HepG2 (cell line): ENCODE data around the gene NEK5. TPM values are rescaled to one million over a fixed set of nuclear protein-coding genes. Genes with fewer than 3 reads are reported as not detected.
A peak's percentile ranks its signal among the peaks of the same experiment; 100 is the strongest.

ENCODE experiments used
- GATA4 ChIP-seq: sonication (generic); IDR thresholded peaks from 2 replicates; pipeline ENCODE4 v1.6.1; 2016; ENCODE audit warnings: antibody characterized with exemption, low read depth, borderline replicate concordance
- HOXA3 ChIP-seq: sonication (generic); formaldehyde crosslinking; IDR thresholded peaks from 2 replicates; pipeline ENCODE4 v1.5.0; 2020; ENCODE audit warnings: missing genetic modification reagents
- KMT2B ChIP-seq: IDR thresholded peaks from 2 replicates; pipeline ENCODE4 v1.6.1; 2016; ENCODE audit warnings: missing genetic modification reagents, missing compliant biosample characterization
- NFIC ChIP-seq: IDR thresholded peaks from 2 replicates; pipeline ENCODE4 v1.6.1; 2012; ENCODE audit warnings: mild to moderate bottlenecking, low read length, inconsistent platforms
- NR2F6 ChIP-seq, 2 experiments: IDR thresholded peaks; 2 replicates each; pipeline ENCODE4 v1.6.1; 2016; ENCODE audit warnings: antibody characterized with exemption in 1 of 2, mild to moderate bottlenecking in 1 of 2
- PLRG1 ChIP-seq: fragments of 450-650 bp; conservative IDR thresholded peaks from 2 replicates; pipeline ENCODE4 v1.6.1; 2016
- POLR2AphosphoS5 ChIP-seq: IDR thresholded peaks from 2 replicates; pipeline ENCODE4 v1.6.1; 2012; ENCODE audit warnings: low read depth, low read length
- REXO4 ChIP-seq: sonication (generic); formaldehyde crosslinking; IDR thresholded peaks from 2 replicates; pipeline ENCODE4 v1.8.0; 2022; ENCODE audit warnings: missing genetic modification reagents, mild to moderate bottlenecking, borderline replicate concordance
- SMAD3 ChIP-seq: sonication (generic); formaldehyde crosslinking; IDR thresholded peaks from 2 replicates; pipeline ENCODE4 v1.4.0; 2020; ENCODE audit warnings: missing genetic modification reagents
- SMARCE1 ChIP-seq: fragments of 450-650 bp; IDR thresholded peaks from 2 replicates; pipeline ENCODE4 v1.6.1; 2017; ENCODE audit warnings: borderline replicate concordance
- STAT5B ChIP-seq: sonication (generic); formaldehyde crosslinking; IDR thresholded peaks from 2 replicates; pipeline ENCODE4 v1.4.0; 2020; ENCODE audit warnings: missing genetic modification reagents
- ZNF205 ChIP-seq: IDR thresholded peaks from 2 replicates; pipeline ENCODE4 v1.6.1; 2018; ENCODE audit warnings: missing biosample characterization, missing genetic modification reagents
- ZNF263 ChIP-seq: sonication (generic); formaldehyde crosslinking; IDR thresholded peaks from 2 replicates; pipeline ENCODE4 v1.4.0; 2020; ENCODE audit warnings: missing genetic modification reagents
- ZNF326 ChIP-seq: sonication (generic); formaldehyde crosslinking; IDR thresholded peaks from 2 replicates; pipeline ENCODE4 v1.4.0; 2020; ENCODE audit warnings: missing genetic modification reagents, borderline replicate concordance
- ZNF562 ChIP-seq: sonication (generic); formaldehyde crosslinking; IDR thresholded peaks from 2 replicates; pipeline ENCODE4 v1.8.0; 2022; ENCODE audit warnings: missing genetic modification reagents, borderline replicate concordance
- polyA plus RNA-seq, 8 experiments: library from polyadenylated mRNA; depleted of rRNA in 3 of 8; stranded (reverse) in 7 of 8; unstranded in 1 of 8; fragments of >200 nt; fragmentation: Illumina TruSeq in 4 of 8; extraction: Trizol in 4 of 8; gene quantifications; 2 replicates each; pipeline versions ENCODE4 v1.2.1 to v1.2.3, GENCODE V29; 2011 to 2016; ENCODE audit warnings: low read depth in 4 of 8, missing spikeins in 1 of 8, mixed read lengths in 1 of 8; ENCODE audit not compliant: insufficient read depth in 1 of 8
- total RNA-seq, 5 experiments: library from RNA; depleted of rRNA; stranded (reverse); fragments of >200 nt; fragmentation: Illumina TruSeq; extraction: Trizol; gene quantifications; 2 replicates each; pipeline ENCODE4 v1.2.3, GENCODE V29; 2016; ENCODE audit warnings: low read depth in 1 of 5
- TF ChIP-seq, protein P1 (sequence below): sonication (generic); formaldehyde crosslinking; IDR thresholded peaks from 2 replicates; pipeline ENCODE4 v1.8.1; 2023; ENCODE audit warnings: missing genetic modification reagents, inconsistent platforms, borderline replicate concordance
- TF ChIP-seq, protein P2 (sequence below): sonication (generic); formaldehyde crosslinking; conservative IDR thresholded peaks from 2 replicates; pipeline ENCODE4 v1.8.0; 2022; ENCODE audit warnings: low read depth, missing genetic modification reagents
- TF ChIP-seq, protein P3 (sequence below), 2 experiments: sonication (generic) in 1 of 2; formaldehyde crosslinking in 1 of 2; IDR thresholded peaks; 2 replicates each; pipeline versions ENCODE4 v1.4.0 to v1.6.1; 2018 to 2020; ENCODE audit warnings: missing genetic modification reagents in 2 of 2, borderline replicate concordance in 1 of 2, low read depth in 1 of 2, mild to moderate bottlenecking in 1 of 2, missing biosample characterization in 1 of 2
- TF ChIP-seq, protein P4 (sequence below): conservative IDR thresholded peaks from 2 replicates; pipeline ENCODE4 v1.6.1; 2018; ENCODE audit warnings: missing genetic modification reagents
- TF ChIP-seq, protein P5 (sequence below): IDR thresholded peaks from 2 replicates; pipeline ENCODE4 v1.6.1; 2016; ENCODE audit warnings: low read depth
- TF ChIP-seq, protein P6 (sequence below): sonication (generic); formaldehyde crosslinking; IDR thresholded peaks from 2 replicates; pipeline ENCODE4 v1.5.0; 2020; ENCODE audit warnings: missing genetic modification reagents

NEK5 gene
- total and polyA plus RNA-seq, 2 of the 13 experiments (the other 11 are each of a cell fraction or from before 2014, with no cell fraction given), result 0.12 to 0.22 TPM

DNA sequence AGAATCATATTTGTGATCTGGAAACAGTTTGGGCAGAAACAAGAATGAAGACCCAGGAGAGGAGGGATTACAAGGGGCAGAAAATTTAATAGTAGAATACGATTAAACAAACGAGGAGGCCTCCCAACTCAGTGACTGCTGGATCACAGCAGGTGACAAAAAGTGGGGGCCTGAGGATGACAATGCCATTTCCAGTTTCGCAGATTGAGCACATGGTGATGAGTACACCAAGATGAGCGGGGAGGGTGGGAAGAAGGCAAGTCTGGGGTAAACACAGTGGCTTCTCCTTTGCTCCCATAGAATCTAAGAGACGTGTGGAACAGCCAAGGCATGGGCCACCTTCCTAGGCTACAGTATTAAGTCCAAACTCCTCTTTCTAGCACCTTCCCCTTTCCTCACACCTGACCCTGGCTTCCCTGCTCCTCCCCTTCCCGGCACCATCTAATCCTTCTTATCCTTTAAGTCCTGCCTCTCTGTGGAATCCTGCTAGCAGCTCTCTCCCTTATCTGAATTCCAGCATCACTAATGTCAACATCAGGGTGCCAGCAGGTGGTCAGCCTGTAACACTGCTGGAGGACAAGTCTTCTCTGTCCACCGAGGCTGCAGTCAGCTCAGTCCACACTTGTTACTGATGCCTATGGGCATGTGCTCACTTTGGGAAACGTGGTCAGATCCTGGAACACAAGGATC is 131.1 kb downstream of the NEK5 start (continued):
- TF ChIP-seq, protein P1, sequence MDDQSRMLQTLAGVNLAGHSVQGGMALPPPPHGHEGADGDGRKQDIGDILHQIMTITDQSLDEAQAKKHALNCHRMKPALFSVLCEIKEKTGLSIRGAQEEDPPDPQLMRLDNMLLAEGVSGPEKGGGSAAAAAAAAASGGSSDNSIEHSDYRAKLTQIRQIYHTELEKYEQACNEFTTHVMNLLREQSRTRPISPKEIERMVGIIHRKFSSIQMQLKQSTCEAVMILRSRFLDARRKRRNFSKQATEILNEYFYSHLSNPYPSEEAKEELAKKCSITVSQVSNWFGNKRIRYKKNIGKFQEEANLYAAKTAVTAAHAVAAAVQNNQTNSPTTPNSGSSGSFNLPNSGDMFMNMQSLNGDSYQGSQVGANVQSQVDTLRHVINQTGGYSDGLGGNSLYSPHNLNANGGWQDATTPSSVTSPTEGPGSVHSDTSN (CRISPR knock-in tag), result no peak
- TF ChIP-seq GATA4, result peak; percentile 94
- peak; percentile 69; the same call in 1 of the 2 replicates for TF ChIP-seq HOXA3 (CRISPR knock-in tag)
- no peak for TF ChIP-seq ZNF326
- TF ChIP-seq, protein P2, sequence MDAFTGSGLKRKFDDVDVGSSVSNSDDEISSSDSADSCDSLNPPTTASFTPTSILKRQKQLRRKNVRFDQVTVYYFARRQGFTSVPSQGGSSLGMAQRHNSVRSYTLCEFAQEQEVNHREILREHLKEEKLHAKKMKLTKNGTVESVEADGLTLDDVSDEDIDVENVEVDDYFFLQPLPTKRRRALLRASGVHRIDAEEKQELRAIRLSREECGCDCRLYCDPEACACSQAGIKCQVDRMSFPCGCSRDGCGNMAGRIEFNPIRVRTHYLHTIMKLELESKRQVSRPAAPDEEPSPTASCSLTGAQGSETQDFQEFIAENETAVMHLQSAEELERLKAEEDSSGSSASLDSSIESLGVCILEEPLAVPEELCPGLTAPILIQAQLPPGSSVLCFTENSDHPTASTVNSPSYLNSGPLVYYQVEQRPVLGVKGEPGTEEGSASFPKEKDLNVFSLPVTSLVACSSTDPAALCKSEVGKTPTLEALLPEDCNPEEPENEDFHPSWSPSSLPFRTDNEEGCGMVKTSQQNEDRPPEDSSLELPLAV (CRISPR knock-in tag), result no peak
- TF ChIP-seq POLR2AphosphoS5, result no peak
- TF ChIP-seq SMAD3 (CRISPR knock-in tag), result peak; percentile 81; the same call in 1 of the 2 replicates
- TF ChIP-seq STAT5B (CRISPR knock-in tag), result no peak
- TF ChIP-seq, protein P3, sequence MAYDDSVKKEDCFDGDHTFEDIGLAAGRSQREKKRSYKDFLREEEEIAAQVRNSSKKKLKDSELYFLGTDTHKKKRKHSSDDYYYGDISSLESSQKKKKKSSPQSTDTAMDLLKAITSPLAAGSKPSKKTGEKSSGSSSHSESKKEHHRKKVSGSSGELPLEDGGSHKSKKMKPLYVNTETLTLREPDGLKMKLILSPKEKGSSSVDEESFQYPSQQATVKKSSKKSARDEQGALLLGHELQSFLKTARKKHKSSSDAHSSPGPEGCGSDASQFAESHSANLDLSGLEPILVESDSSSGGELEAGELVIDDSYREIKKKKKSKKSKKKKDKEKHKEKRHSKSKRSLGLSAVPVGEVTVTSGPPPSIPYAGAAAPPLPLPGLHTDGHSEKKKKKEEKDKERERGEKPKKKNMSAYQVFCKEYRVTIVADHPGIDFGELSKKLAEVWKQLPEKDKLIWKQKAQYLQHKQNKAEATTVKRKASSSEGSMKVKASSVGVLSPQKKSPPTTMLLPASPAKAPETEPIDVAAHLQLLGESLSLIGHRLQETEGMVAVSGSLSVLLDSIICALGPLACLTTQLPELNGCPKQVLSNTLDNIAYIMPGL (CRISPR knock-in tag; IDR thresholded peaks at IDR 0.05; ENCODE audit: borderline replicate concordance in 1 of 2, low read depth in 1 of 2), result peak in 1 of 2 experiments; percentile 60; a peak in 1 of 4 replicates
- no peak; the same call in 1 of the 2 replicates for TF ChIP-seq NFIC
- TF ChIP-seq SMARCE1, result no peak
- TF ChIP-seq, protein P4, sequence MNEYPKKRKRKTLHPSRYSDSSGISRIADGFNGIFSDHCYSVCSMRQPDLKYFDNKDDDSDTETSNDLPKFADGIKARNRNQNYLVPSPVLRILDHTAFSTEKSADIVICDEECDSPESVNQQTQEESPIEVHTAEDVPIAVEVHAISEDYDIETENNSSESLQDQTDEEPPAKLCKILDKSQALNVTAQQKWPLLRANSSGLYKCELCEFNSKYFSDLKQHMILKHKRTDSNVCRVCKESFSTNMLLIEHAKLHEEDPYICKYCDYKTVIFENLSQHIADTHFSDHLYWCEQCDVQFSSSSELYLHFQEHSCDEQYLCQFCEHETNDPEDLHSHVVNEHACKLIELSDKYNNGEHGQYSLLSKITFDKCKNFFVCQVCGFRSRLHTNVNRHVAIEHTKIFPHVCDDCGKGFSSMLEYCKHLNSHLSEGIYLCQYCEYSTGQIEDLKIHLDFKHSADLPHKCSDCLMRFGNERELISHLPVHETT (CRISPR knock-in tag), result no peak
- no peak for TF ChIP-seq REXO4
- TF ChIP-seq ZNF263, result 0 out of 2 replicates have a peak, but pooled peaks have one; percentile 27
- peak; percentile 37; the same call in 1 of the 2 replicates for TF ChIP-seq ZNF205 (CRISPR knock-in tag)
- no peak for TF ChIP-seq PLRG1
- no peak for TF ChIP-seq KMT2B (CRISPR knock-in tag)
- peak; percentile 53; the same call in 1 of the 2 replicates for TF ChIP-seq NR2F6 (IDR thresholded peaks at IDR 0.05)
- TF ChIP-seq NR2F6 (CRISPR knock-in tag; IDR thresholded peaks at IDR 0.05), result peak; percentile 73
- no peak for TF ChIP-seq ZNF562
- TF ChIP-seq, protein P5, sequence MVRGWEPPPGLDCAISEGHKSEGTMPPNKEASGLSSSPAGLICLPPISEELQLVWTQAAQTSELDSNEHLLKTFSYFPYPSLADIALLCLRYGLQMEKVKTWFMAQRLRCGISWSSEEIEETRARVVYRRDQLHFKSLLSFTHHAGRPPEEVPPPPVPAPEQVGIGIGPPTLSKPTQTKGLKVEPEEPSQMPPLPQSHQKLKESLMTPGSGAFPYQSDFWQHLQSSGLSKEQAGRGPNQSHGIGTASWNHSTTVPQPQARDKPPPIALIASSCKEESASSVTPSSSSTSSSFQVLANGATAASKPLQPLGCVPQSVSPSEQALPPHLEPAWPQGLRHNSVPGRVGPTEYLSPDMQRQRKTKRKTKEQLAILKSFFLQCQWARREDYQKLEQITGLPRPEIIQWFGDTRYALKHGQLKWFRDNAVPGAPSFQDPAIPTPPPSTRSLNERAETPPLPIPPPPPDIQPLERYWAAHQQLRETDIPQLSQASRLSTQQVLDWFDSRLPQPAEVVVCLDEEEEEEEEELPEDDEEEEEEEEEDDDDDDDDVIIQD, result peak; percentile 70; the same call in 1 of the 2 replicates
- TF ChIP-seq, protein P6, sequence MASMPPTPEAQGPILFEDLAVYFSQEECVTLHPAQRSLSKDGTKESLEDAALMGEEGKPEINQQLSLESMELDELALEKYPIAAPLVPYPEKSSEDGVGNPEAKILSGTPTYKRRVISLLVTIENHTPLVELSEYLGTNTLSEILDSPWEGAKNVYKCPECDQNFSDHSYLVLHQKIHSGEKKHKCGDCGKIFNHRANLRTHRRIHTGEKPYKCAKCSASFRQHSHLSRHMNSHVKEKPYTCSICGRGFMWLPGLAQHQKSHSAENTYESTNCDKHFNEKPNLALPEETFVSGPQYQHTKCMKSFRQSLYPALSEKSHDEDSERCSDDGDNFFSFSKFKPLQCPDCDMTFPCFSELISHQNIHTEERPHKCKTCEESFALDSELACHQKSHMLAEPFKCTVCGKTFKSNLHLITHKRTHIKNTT, result no peak
